Muscle layer of duodenum (tissue), 2 donors: Measurements from ENCODE around the gene ACSS1.

ENCODE experiments used
- H3K27ac ChIP-seq: one replicate; pipeline ENCODE4 v1.7.0; 2013; ENCODE audit warnings: mild to moderate bottlenecking, low read length
- H3K27me3 ChIP-seq: one replicate; pipeline ENCODE4 v1.7.0; 2013; ENCODE audit warnings: low read depth, mild to moderate bottlenecking, control low read depth, low read length
- H3K36me3 ChIP-seq, 2 donors: one replicate each; pipeline ENCODE4 v1.7.0; 2013; ENCODE audit warnings: low read length in 2 of 2, control low read depth in 1 of 2, mild to moderate bottlenecking in 1 of 2; ENCODE audit not compliant: insufficient read depth in 2 of 2, control insufficient read depth in 1 of 2
- H3K4me1 ChIP-seq, 2 donors: one replicate each; pipeline ENCODE4 v1.7.0; 2013; ENCODE audit warnings: low read length in 2 of 2, mild to moderate bottlenecking in 2 of 2, control low read depth in 1 of 2, moderate library complexity in 1 of 2; ENCODE audit not compliant: insufficient read depth in 2 of 2, control insufficient read depth in 1 of 2
- H3K4me3 ChIP-seq, 2 donors: one replicate each; pipeline ENCODE4 v1.7.0; 2013; ENCODE audit warnings: low read length in 2 of 2, low read depth in 1 of 2, mild to moderate bottlenecking in 1 of 2
- H3K9me3 ChIP-seq, 2 donors: one replicate each; pipeline ENCODE4 v1.7.0; 2013; ENCODE audit warnings: low read length in 2 of 2, control low read depth in 1 of 2, mild to moderate bottlenecking in 1 of 2; ENCODE audit not compliant: control insufficient read depth in 1 of 2
- donor health status: healthy.

ACSS1 gene

GRCh38 chr20:25085756-25086495 lies 28.0 kb upstream of the ACSS1 start:
- peaks cover 0 to 28% of the 10 kb centered on the region in 2 donors for H3K4me1 ChIP-seq
- no peak overlapping the region for H3K27ac ChIP-seq
- no peaks in the 10 kb centered on the region for H3K9me3 ChIP-seq
- peaks cover 60% of the 10 kb centered on the region for H3K27me3 ChIP-seq
- H3K36me3 ChIP-seq: no peaks in the 10 kb centered on the region
- no peak overlapping the region for H3K4me3 ChIP-seq

GRCh38 chr20:25084626-25085187 lies 26.8 kb upstream of the ACSS1 start:
- H3K4me3 ChIP-seq: no peak overlapping the region
- H3K27ac ChIP-seq: no peak overlapping the region
- no peaks in the 10 kb centered on the region for H3K9me3 ChIP-seq
- peaks cover 0 to 28% of the 10 kb centered on the region in 2 donors for H3K4me1 ChIP-seq
- peaks cover 64% of the 10 kb centered on the region for H3K27me3 ChIP-seq
- no peaks in the 10 kb centered on the region for H3K36me3 ChIP-seq

GRCh38 chr20:25083773-25084625 lies 26.1 kb upstream of the ACSS1 start:
- peaks cover 67% of the 10 kb centered on the region for H3K27me3 ChIP-seq
- H3K27ac ChIP-seq: no peak overlapping the region
- H3K4me1 ChIP-seq: peaks cover 0 to 28% of the 10 kb centered on the region in 2 donors
- peak overlapping the region in 1 of 2 donors; percentile 2 for H3K4me3 ChIP-seq
- no peaks in the 10 kb centered on the region for H3K9me3 ChIP-seq
- H3K36me3 ChIP-seq: no peaks in the 10 kb centered on the region

- Histone ChIP-seq H3K36me3 (no peaks in the 10 kb centered on the region), H3K4me1 (peaks cover 0 to 28% of the 10 kb centered on the region in 2 donors), H3K9me3 (no peaks in the 10 kb centered on the region), H3K27me3 (peaks cover 69% of the 10 kb centered on the region), H3K27ac (no peak overlapping the region), H3K4me3 (peak overlapping the region in 1 of 2 donors; percentile 2)
These were observed 25.3 kb upstream of the ACSS1 start for GRCh38 chr20:25083141-25083772.

GRCh38 chr20:25082498-25082873 lies 24.5 kb upstream of the ACSS1 start:
- H3K4me1 ChIP-seq: peaks cover 0 to 28% of the 10 kb centered on the region in 2 donors
- peaks cover 64% of the 10 kb centered on the region for H3K27me3 ChIP-seq
- H3K4me3 ChIP-seq: no peak overlapping the region
- no peaks in the 10 kb centered on the region for H3K36me3 ChIP-seq
- H3K27ac ChIP-seq: no peak overlapping the region
- no peaks in the 10 kb centered on the region for H3K9me3 ChIP-seq

- Histone ChIP-seq H3K4me3 (no peak within 1 kb of the TSS), H3K9me3 (no peaks in the 10 kb centered on the region), H3K27me3 (peaks cover 58% of the 10 kb centered on the region), H3K4me1 (peaks cover 0 to 34% of the 10 kb centered on the region in 2 donors), H3K36me3 (no peaks in the 10 kb centered on the region), H3K27ac (no peak within 1 kb of the TSS)
These were observed 24.0 kb upstream of the ACSS1 start, which contains the start of gene VSX1 for GRCh38 chr20:25081730-25082497. TSS of gene VSX1 (minus strand) at chr20:25082141. CDS start at chr20:25082096, 45 bp downstream.

GRCh38 chr20:25081065-25081729 lies 23.3 kb upstream of the ACSS1 start:
- no peak overlapping the region for H3K4me3 ChIP-seq
- H3K27ac ChIP-seq: no peak overlapping the region
- no peaks in the 10 kb centered on the region for H3K9me3 ChIP-seq
- peaks cover 52% of the 10 kb centered on the region for H3K27me3 ChIP-seq
- no peaks in the 10 kb centered on the region for H3K36me3 ChIP-seq
- peaks cover 0 to 39% of the 10 kb centered on the region in 2 donors for H3K4me1 ChIP-seq

GRCh38 chr20:25079171-25079570 lies 21.2 kb upstream of the ACSS1 start:
- no peaks in the 10 kb centered on the region for H3K36me3 ChIP-seq
- H3K9me3 ChIP-seq: no peaks in the 10 kb centered on the region
- peaks cover 44% of the 10 kb centered on the region for H3K27me3 ChIP-seq
- H3K27ac ChIP-seq: no peak overlapping the region
- no peak overlapping the region for H3K4me3 ChIP-seq
- peaks cover 0 to 32% of the 10 kb centered on the region in 2 donors for H3K4me1 ChIP-seq

- Histone ChIP-seq H3K36me3 (no peaks in the 10 kb centered on the region), H3K4me1 (peaks cover 0 to 28% of the 10 kb centered on the region in 2 donors), H3K4me3 (no peak overlapping the region), H3K27me3 (peaks cover 39% of the 10 kb centered on the region), H3K9me3 (no peaks in the 10 kb centered on the region), H3K27ac (no peak overlapping the region)
These were observed 20.7 kb upstream of the ACSS1 start for GRCh38 chr20:25078662-25079061.

- Histone ChIP-seq H3K9me3 (no peaks in the 10 kb centered on the region), H3K36me3 (no peaks in the 10 kb centered on the region), H3K4me3 (peak overlapping the region; percentile 30 to 54), H3K27me3 (peaks cover 31% of the 10 kb centered on the region), H3K4me1 (peaks cover 0 to 21% of the 10 kb centered on the region in 2 donors), H3K27ac (no peak overlapping the region)
These were observed 19.8 kb upstream of the ACSS1 start for GRCh38 chr20:25077610-25078169.
